Measurements from ENCODE around the gene TMPRSS12.
"Not testable (repeated sequence)": the region's sequence is repeated elsewhere in the genome, so short reads cannot be mapped to it uniquely, and the experiment has no call there.

GRCh38 chr12:50855679-50856078, 13.0 kb downstream of the TMPRSS12 start:
- not testable (repeated sequence) for TF ChIP-seq CTCF, POLR2A (IDR thresholded peaks at IDR 0.05)
